Neutrophil (primary cell): ENCODE data around the gene RBMX.
A peak's percentile ranks its signal among the peaks of the same experiment; 100 is the strongest.

ENCODE experiments used
- H3K27ac ChIP-seq: fragments of 200-600 bp; sonication (generic); 2 replicates; pipeline ENCODE4 v1.5.1; 2016; ENCODE audit warnings: mild to moderate bottlenecking, moderate library complexity
- H3K27me3 ChIP-seq: fragments of 200-600 bp; sonication (generic); 2 replicates; pipeline ENCODE4 v1.6.0; 2016; ENCODE audit warnings: mild to moderate bottlenecking
- H3K36me3 ChIP-seq: fragments of 200-600 bp; sonication (generic); 2 replicates; pipeline ENCODE4 v1.5.1; 2017
- H3K4me1 ChIP-seq, 2 experiments: fragments of 200-600 bp in 1 of 2; sonication (generic) in 1 of 2; 1 replicate in 1 of 2; 2 replicates in 1 of 2; pipeline versions ENCODE4 v1.5.1 to v1.6.1; 2013 to 2016; ENCODE audit warnings: low read depth in 1 of 2, low read length in 1 of 2, mild to moderate bottlenecking in 1 of 2, moderate library complexity in 1 of 2; ENCODE audit not compliant: control insufficient read depth in 1 of 2, insufficient read depth in 1 of 2
- H3K4me3 ChIP-seq, 2 experiments: fragments of 200-600 bp in 1 of 2; sonication (generic) in 1 of 2; 1 replicate in 1 of 2; 2 replicates in 1 of 2; pipeline ENCODE4 v1.5.1; 2013 to 2016; ENCODE audit warnings: low read depth in 1 of 2, low read length in 1 of 2, mild to moderate bottlenecking in 1 of 2, moderate library complexity in 1 of 2
- H3K9me3 ChIP-seq: fragments of 200-600 bp; sonication (generic); 2 replicates; pipeline ENCODE4 v1.5.1; 2016
- CTCF ChIP-seq: fragments of 200-600 bp; sonication (generic); IDR thresholded peaks from 2 replicates; pipeline ENCODE4 v1.5.1; 2016; ENCODE audit warnings: antibody characterized with exemption

The RBMX gene

GRCh38 chrX:136847874-136848273 is 32.7 kb downstream of the RBMX start:
- Histone ChIP-seq H3K9me3 (no peaks in the 10 kb centered on the region), H3K27me3 (no peaks in the 10 kb centered on the region), H3K4me3 (no peak overlapping the region), H3K27ac (no peak overlapping the region), H3K4me1 (peaks cover 5 to 7% of the 10 kb centered on the region in 2 experiments), H3K36me3 (no peaks in the 10 kb centered on the region)
- TF ChIP-seq CTCF = no peak

GRCh38 chrX:136839196-136839595 is 41.3 kb downstream of the RBMX start:
- Histone ChIP-seq H3K36me3 (no peaks in the 10 kb centered on the region), H3K4me3 (no peak overlapping the region), H3K9me3 (no peaks in the 10 kb centered on the region), H3K27me3 (no peaks in the 10 kb centered on the region), H3K4me1 (no peaks in the 10 kb centered on the region), H3K27ac (no peak overlapping the region)
- no peak for TF ChIP-seq CTCF

GRCh38 chrX:136835761-136836160 is 44.8 kb downstream of the RBMX start:
- no peaks in the 10 kb centered on the region for H3K4me1 ChIP-seq
- no peaks in the 10 kb centered on the region for H3K9me3 ChIP-seq
- no peaks in the 10 kb centered on the region for H3K27me3 ChIP-seq
- H3K27ac ChIP-seq = no peak overlapping the region
- no peak overlapping the region for H3K4me3 ChIP-seq
- no peaks in the 10 kb centered on the region for H3K36me3 ChIP-seq
- TF ChIP-seq CTCF = no peak

DNA sequence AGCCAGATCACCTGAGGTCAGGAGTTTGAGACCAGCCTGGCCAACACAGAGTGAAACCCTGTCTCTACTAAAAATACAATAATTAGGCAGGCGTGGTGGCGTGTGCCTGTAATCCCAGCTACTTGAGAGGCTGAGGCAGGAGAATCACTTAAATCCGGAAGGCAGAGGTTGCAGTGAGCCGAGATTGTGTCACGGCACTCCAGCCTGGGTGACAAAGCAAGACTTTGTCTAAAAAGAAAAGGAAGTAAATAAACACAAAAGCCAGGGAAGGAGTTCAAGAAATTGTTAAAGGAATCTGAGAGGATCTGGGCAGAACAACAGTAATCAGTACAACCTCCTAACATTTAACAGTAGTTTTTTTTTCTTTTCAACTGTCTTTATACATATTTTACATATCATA is 51.1 kb downstream of the RBMX start:
- TF ChIP-seq CTCF = no peak
- Histone ChIP-seq H3K4me1 (peaks cover 16 to 20% of the 10 kb centered on the region in 2 experiments), H3K9me3 (no peaks in the 10 kb centered on the region), H3K27ac (peak overlapping the region; percentile 53), H3K27me3 (no peaks in the 10 kb centered on the region), H3K36me3 (no peaks in the 10 kb centered on the region), H3K4me3 (no peak overlapping the region)

- peak overlapping the region; percentile 53 for H3K27ac ChIP-seq
- no peaks in the 10 kb centered on the region for H3K36me3 ChIP-seq
- no peak for TF ChIP-seq CTCF
- H3K9me3 ChIP-seq = no peaks in the 10 kb centered on the region
- no peaks in the 10 kb centered on the region for H3K27me3 ChIP-seq
- H3K4me1 ChIP-seq = peaks cover 16 to 20% of the 10 kb centered on the region in 2 experiments
- no peak overlapping the region for H3K4me3 ChIP-seq
These were observed 51.7 kb downstream of the RBMX start for GRCh38 chrX:136828830-136829229.

DNA sequence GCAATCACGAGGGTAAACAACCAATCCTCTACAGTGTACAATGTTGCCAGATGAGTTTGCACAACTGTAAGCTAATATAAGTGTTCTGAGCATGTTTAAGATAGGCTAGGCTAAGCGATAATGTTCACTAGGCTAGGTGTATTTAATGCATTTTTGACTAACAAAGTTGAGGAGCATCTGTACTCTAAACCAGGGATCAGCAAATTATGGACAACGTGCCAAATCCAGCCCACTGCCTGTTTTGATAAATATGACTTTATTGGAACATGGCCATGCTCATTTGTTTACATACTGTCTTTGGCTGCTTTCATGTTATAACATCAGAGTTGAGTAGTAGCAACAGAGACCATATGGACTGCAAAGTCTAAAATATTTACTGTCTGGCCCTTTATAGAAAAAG is 53.5 kb downstream of the RBMX start:
- Histone ChIP-seq H3K36me3 (no peaks in the 10 kb centered on the region), H3K4me3 (no peak overlapping the region), H3K9me3 (no peaks in the 10 kb centered on the region), H3K4me1 (peaks cover 16 to 20% of the 10 kb centered on the region in 2 experiments), H3K27me3 (no peaks in the 10 kb centered on the region), H3K27ac (no peak overlapping the region)
- TF ChIP-seq CTCF = no peak
